Adrenal gland (tissue), 12 donors: ENCODE results near the gene HBG1. TPM values are rescaled to one million over a fixed set of nuclear protein-coding genes. Genes with fewer than 3 reads are reported as not detected.

ENCODE experiments used
- DNase-seq, 7 donors: peaks; one replicate each; pipeline ENCODE4 v3.0.0-alpha.2; 2019 to 2020
- H3K27ac ChIP-seq, 5 donors: fragments of 200-600 bp; sonication (generic) in 4 of 5; 1 replicate in 3 of 5; 2 replicates in 2 of 5; pipeline versions ENCODE4 v1.5.1 to v1.8.0; 2016 to 2020; ENCODE audit warnings: mild to moderate bottlenecking in 1 of 5
- H3K27me3 ChIP-seq: fragments of 200-600 bp; 2 replicates; pipeline ENCODE4 v1.8.0; 2021
- H3K36me3 ChIP-seq, 2 donors: fragments of 200-600 bp; replicated peaks in 1 of 2; 1 replicate in 1 of 2; 2 replicates in 1 of 2; pipeline versions ENCODE4 v1.5.1 to v1.8.0; 2018 to 2022
- H3K4me1 ChIP-seq, 2 donors: fragments of 200-600 bp; replicated peaks in 1 of 2; 1 replicate in 1 of 2; 2 replicates in 1 of 2; pipeline versions ENCODE4 v1.5.1 to v1.8.0; 2018 to 2021
- H3K4me3 ChIP-seq, 4 donors: fragments of 200-600 bp; sonication (generic) in 3 of 4; one replicate each; pipeline ENCODE4 v1.5.1; 2016 to 2018
- H3K9me3 ChIP-seq, 3 donors: fragments of 200-600 bp; sonication (generic) in 1 of 3; replicated peaks in 1 of 3; 1 replicate in 2 of 3; 2 replicates in 1 of 3; pipeline versions ENCODE4 v1.5.1 to v1.8.0; 2016 to 2021
- POLR2A ChIP-seq, 2 donors: fragments of 450-650 bp; IDR thresholded peaks; one replicate each; pipeline ENCODE4 v1.6.1; 2017; ENCODE audit warnings: antibody characterized with exemption in 2 of 2, mild to moderate bottlenecking in 2 of 2, moderate library complexity in 1 of 2
- WGBS, 4 donors: extraction: QIAGEN DNeasy Blood & Tissue Kit in 2 of 4; methylation state at CpG; one replicate each; pipeline versions ENCODE4 v1.1.5 to v1.1.7; 2013 to 2017; 5-methylcytosine and 5-hydroxymethylcytosine counted together
- intact Hi-C, 2 donors: fragments of 100-400 bp; cut with DNase I; formaldehyde crosslinking; loops; one replicate each; pipeline versions ENCODE4 v1.14.1 to v1.15.0; 2022 to 2023
- polyA plus RNA-seq, 3 donors: library from polyadenylated mRNA; stranded (reverse); fragments of 200-250 nt in 2 of 3; fragments of 350-450 nt in 1 of 3; fragmentation: Illumina TruSeq in 1 of 3; extraction: RNeasy Lipid Tissue Mini Kit (QIAGEN cat#74804) in 1 of 3; gene quantifications; one replicate each; pipeline ENCODE4 v1.2.3, GENCODE V29; 2013 to 2014
- total RNA-seq, 9 donors: library from RNA; depleted of rRNA in 4 of 9; stranded (reverse); fragments of >200 nt in 4 of 9; fragments of 120-200 nt in 1 of 9; fragmentation: NEBNext Ultra II Directional in 1 of 9; extraction: Animal tissue kit (Norgen Biotek cat#: 25700) in 1 of 9; gene quantifications; one replicate each; pipeline versions ENCODE4 v1.1.0 to v1.2.4, GENCODE V29; 2013 to 2023
- TF ChIP-seq, protein P1 (sequence below), 6 experiments: fragments of 450-650 bp in 4 of 6; fragments of 200-600 bp in 2 of 6; sonication (generic) in 1 of 6; IDR thresholded peaks; 1 replicate in 5 of 6; 2 replicates in 1 of 6; pipeline versions ENCODE4 v1.5.1 to v1.8.0; 2016 to 2021; ENCODE audit warnings: antibody characterized with exemption in 6 of 6, mild to moderate bottlenecking in 2 of 6, moderate library complexity in 1 of 6
- donor health status: healthy with polysubstance abuse.
- donor health status: Bipolar disorder and iron deficiency.
- donor health status: DM: yes; HTN: yes; CAD: no.
- donor health status: DM: no; HTN: no; CAD: no.
- donor health status: DM: no; HTN: no; CAD: no.
- donor health status: DM: yes; HTN: yes; CAD: no.

The HBG1 gene
- total and polyA plus RNA-seq, 12 donors: 3.6 to 22.7 (median 3.8) TPM; not detected in 9

- no peaks in the 10 kb centered on the region for H3K36me3 ChIP-seq
- H3K9me3 ChIP-seq: no peaks in the 10 kb centered on the region
- 68 to 75% (median 73%) methylated on average over 3 of the region's 3 CpGs for WGBS, 4 donors
- H3K27ac ChIP-seq: no peak overlapping the region
- no peak for DNase-seq
- H3K4me1 ChIP-seq: no peaks in the 10 kb centered on the region
- no peak overlapping the region for H3K4me3 ChIP-seq
- TF ChIP-seq, protein P1, sequence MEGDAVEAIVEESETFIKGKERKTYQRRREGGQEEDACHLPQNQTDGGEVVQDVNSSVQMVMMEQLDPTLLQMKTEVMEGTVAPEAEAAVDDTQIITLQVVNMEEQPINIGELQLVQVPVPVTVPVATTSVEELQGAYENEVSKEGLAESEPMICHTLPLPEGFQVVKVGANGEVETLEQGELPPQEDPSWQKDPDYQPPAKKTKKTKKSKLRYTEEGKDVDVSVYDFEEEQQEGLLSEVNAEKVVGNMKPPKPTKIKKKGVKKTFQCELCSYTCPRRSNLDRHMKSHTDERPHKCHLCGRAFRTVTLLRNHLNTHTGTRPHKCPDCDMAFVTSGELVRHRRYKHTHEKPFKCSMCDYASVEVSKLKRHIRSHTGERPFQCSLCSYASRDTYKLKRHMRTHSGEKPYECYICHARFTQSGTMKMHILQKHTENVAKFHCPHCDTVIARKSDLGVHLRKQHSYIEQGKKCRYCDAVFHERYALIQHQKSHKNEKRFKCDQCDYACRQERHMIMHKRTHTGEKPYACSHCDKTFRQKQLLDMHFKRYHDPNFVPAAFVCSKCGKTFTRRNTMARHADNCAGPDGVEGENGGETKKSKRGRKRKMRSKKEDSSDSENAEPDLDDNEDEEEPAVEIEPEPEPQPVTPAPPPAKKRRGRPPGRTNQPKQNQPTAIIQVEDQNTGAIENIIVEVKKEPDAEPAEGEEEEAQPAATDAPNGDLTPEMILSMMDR (IDR thresholded peaks at IDR 0.05): no peak
- TF ChIP-seq POLR2A (IDR thresholded peaks at IDR 0.05): no peak
- intact Hi-C loops: no loop called here
- H3K27me3 ChIP-seq: no peaks in the 10 kb centered on the region
Measured at GRCh38 chr11:5247472-5248192, 2.0 kb downstream of the HBG1 start.

GRCh38 chr11:5246772-5247471 is 2.7 kb downstream of the HBG1 start:
- 61 to 66% (median 62%) methylated on average over 6 of the region's 6 CpGs for WGBS, 4 donors
- intact Hi-C loops: no loop called here
- H3K36me3 ChIP-seq: no peaks in the 10 kb centered on the region
- H3K9me3 ChIP-seq: no peaks in the 10 kb centered on the region
- no peak overlapping the region for H3K4me3 ChIP-seq
- H3K27me3 ChIP-seq: no peaks in the 10 kb centered on the region
- H3K4me1 ChIP-seq: no peaks in the 10 kb centered on the region
- no peak overlapping the region for H3K27ac ChIP-seq
- DNase-seq: no peak
- TF ChIP-seq POLR2A (IDR thresholded peaks at IDR 0.05): no peak
- TF ChIP-seq, protein P1 (IDR thresholded peaks at IDR 0.05): no peak

DNA sequence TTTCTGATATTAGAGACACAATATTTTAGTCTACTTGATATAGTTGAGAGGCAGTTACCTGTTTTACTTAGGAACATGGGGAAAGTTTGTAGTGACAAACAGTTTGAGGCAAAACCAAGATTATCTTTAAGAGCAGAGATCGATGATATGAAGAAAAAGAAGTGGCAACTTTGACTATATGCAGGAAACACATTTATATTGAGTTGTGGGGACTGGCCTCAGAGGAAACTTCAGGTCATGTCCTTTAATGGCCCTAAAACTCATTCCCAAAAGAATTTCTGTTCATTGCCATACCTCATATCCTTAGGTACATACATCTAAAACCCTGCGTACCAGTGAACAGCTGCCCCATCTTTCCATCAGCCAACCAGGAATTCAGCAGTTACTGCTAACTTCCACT is 4.5 kb downstream of the HBG1 start:
- H3K36me3 ChIP-seq: no peaks in the 10 kb centered on the region
- intact Hi-C loops: no loop called here
- H3K9me3 ChIP-seq: no peaks in the 10 kb centered on the region
- TF ChIP-seq, protein P1 (IDR thresholded peaks at IDR 0.05): no peak
- TF ChIP-seq POLR2A (IDR thresholded peaks at IDR 0.05): no peak
- no peak overlapping the region for H3K27ac ChIP-seq
- 69 to 76% (median 71%) methylated on average over 2 of the region's 2 CpGs for WGBS, 4 donors
- DNase-seq: no peak
- H3K4me3 ChIP-seq: no peak overlapping the region
- no peaks in the 10 kb centered on the region for H3K27me3 ChIP-seq
- no peaks in the 10 kb centered on the region for H3K4me1 ChIP-seq

DNA sequence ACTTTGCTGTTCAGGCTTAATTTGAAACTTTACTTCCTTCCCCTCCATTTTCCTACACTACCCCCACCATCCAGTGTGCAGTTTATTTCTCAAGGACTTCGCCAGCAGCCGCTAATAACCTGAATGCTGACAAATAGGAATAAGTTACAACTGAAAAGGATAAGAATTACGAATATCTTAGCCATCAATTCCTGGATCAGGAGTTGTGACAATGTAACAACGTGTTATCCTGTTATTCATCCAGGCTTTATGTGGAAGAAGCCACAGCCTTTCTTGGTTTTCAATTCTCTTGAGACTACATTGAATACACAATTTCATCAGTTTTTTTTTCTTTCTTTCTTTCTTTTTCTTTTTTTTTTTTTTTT is 5.9 kb downstream of the HBG1 start:
- Histone ChIP-seq H3K27ac (no peak overlapping the region), H3K4me3 (no peak overlapping the region), H3K36me3 (no peaks in the 10 kb centered on the region), H3K27me3 (no peaks in the 10 kb centered on the region), H3K9me3 (no peaks in the 10 kb centered on the region), H3K4me1 (no peaks in the 10 kb centered on the region)
- TF ChIP-seq, protein P1 (IDR thresholded peaks at IDR 0.05): no peak
- TF ChIP-seq POLR2A (IDR thresholded peaks at IDR 0.05): no peak
- no peak for DNase-seq
- WGBS, 4 donors: 65 to 76% (median 70%) methylated on average over 4 of the region's 4 CpGs
- intact Hi-C loops: no loop called here
